GM13977 (cell line): ENCODE measurements around the gene TMEM135.

Experiments used
- DNase-seq: peaks from one replicate; pipeline ENCODE4 v3.0.0; 2012; ENCODE audit warnings: low spot score
- CTCF ChIP-seq: IDR thresholded peaks from 2 replicates; pipeline ENCODE4 v1.5.1; 2012; ENCODE audit warnings: mild to moderate bottlenecking, control low read depth; ENCODE audit not compliant: insufficient read depth; ENCODE audit errors: extremely low read depth, missing control alignments
- in situ Hi-C: fragments of 300-500 bp; cut with MboI; formaldehyde crosslinking; loops from one replicate; pipeline ENCODE4 v1.12.0; 2022; ENCODE audit warnings: low sequenced_read_pairs, low pct_unique_long_range_greater_than_20kb, mixed read lengths, inconsistent platforms; ENCODE audit not compliant: unreplicated experiment

The TMEM135 gene

GRCh38 chr11:87292598-87292997, 254.9 kb downstream of the TMEM135 start:
- in situ Hi-C loops, result loop anchor here (25.0 kb wide), 1 partner anchor 355 kb away; no protein-coding TSS in a partner anchor
- no peak for TF ChIP-seq CTCF
- no peak for DNase-seq

GRCh38 chr11:87295237-87295636, 257.5 kb downstream of the TMEM135 start:
- in situ Hi-C loops, result loop anchor here (25.0 kb wide), 1 partner anchor 358 kb away; no protein-coding TSS in a partner anchor
- TF ChIP-seq CTCF, result no peak
- DNase-seq, result no peak

- TF ChIP-seq CTCF, result no peak
- DNase-seq, result no peak
- in situ Hi-C loops, result loop anchor here (25.0 kb wide), 1 partner anchor 359 kb away; no protein-coding TSS in a partner anchor
Measured at GRCh38 chr11:87296627-87297026, 258.9 kb downstream of the TMEM135 start.

- in situ Hi-C loops, result loop anchor here (25.0 kb wide), 1 partner anchor 361 kb away; no protein-coding TSS in a partner anchor
- no peak for TF ChIP-seq CTCF
- no peak for DNase-seq
Measured at GRCh38 chr11:87298155-87298554, 260.4 kb downstream of the TMEM135 start.

- no peak for TF ChIP-seq CTCF
- in situ Hi-C loops, result loop anchor here (25.0 kb wide), 1 partner anchor 362 kb away; no protein-coding TSS in a partner anchor
- no peak for DNase-seq
Measured at GRCh38 chr11:87299041-87299481, 261.3 kb downstream of the TMEM135 start.

- in situ Hi-C loops, result no loop called here
- no peak for TF ChIP-seq CTCF
- DNase-seq, result no peak
Measured at GRCh38 chr11:87300640-87301380, 263.1 kb downstream of the TMEM135 start.
